ENCODE measurements around the gene CES4A. TPM values are rescaled to one million over a fixed set of nuclear protein-coding genes. Genes with fewer than 3 reads are reported as not detected.

Gene CES4A
- total RNA-seq, 1 donor from 2014 or later: 0.22 TPM

DNA sequence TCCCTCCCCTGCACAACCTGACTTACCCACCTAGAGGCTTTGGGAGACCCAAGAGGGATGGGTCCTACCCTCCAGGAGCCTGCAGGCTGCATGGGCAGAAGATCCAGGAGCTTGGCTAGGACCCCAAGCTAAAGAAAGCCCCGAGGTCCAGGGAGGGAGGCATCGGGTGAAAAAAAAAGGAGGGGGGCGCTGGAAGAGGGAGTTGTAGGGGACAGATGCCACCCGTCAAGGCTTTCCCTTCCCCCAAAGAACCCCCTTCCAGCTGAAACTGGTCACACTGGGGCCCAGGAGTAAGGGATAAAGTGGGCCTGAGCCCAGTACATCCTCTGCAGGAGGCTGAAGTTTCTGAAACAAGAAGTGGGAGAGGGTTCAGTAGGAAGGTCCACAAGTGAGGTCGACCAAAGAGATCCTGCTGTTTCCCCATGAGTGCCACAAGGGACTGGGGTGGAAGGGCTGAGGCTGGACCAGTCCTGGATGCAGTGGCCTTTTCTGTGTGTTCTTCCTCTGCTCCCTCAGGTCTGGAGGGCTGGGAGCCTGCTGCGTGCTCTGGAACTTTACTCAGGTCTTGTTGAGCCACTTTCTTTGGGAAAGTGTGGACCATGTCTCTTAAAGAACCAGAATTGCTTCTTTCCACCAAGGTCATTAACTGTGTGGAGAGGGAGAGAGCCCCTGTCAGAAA, 26.4 kb downstream of the CES4A start:
- Histone ChIP-seq H4K20me1 (ENCODE audit: low read depth) (no peaks in the 10 kb centered on the region), H3K27me3 (peaks cover 58% of the 10 kb centered on the region), H3K4me2 (peak overlapping the region; percentile 85), H3K9ac (no peak overlapping the region), H3K36me3 (no peaks in the 10 kb centered on the region), H3K27ac (no peak overlapping the region), H3K79me2 (ENCODE audit: low read depth) (no peaks in the 10 kb centered on the region), H3K9me3 (ENCODE audit: low read depth) (no peaks in the 10 kb centered on the region), H3F3A (ENCODE audit: low read depth) (peaks cover 12% of the 10 kb centered on the region), H3K4me3 (peak overlapping the region; percentile 46), H2AFZ (replicated peaks) (no peak overlapping the region), H3K4me1 (peaks cover 5% of the 10 kb centered on the region)
- Mint-ChIP-seq H3K9me3 (no peaks in the 10 kb centered on the region), H3K27me3 (ENCODE audit: insufficient read depth, low read depth) (peaks cover 34% of the 10 kb centered on the region), H3K4me1 (peaks cover 4% of the 10 kb centered on the region), H3K27ac (no peak overlapping the region), H3K4me3 (peak overlapping the region; percentile 82), H3K36me3 (no peaks in the 10 kb centered on the region)
- DNase-seq (ENCODE audit: low spot score): no peak
- TF ChIP-seq EZH2 (IDR thresholded peaks at IDR 0.05) (no peak), EZH2phosphoT487 (IDR thresholded peaks at IDR 0.05) (no peak)
- TF ChIP-seq, protein P1, sequence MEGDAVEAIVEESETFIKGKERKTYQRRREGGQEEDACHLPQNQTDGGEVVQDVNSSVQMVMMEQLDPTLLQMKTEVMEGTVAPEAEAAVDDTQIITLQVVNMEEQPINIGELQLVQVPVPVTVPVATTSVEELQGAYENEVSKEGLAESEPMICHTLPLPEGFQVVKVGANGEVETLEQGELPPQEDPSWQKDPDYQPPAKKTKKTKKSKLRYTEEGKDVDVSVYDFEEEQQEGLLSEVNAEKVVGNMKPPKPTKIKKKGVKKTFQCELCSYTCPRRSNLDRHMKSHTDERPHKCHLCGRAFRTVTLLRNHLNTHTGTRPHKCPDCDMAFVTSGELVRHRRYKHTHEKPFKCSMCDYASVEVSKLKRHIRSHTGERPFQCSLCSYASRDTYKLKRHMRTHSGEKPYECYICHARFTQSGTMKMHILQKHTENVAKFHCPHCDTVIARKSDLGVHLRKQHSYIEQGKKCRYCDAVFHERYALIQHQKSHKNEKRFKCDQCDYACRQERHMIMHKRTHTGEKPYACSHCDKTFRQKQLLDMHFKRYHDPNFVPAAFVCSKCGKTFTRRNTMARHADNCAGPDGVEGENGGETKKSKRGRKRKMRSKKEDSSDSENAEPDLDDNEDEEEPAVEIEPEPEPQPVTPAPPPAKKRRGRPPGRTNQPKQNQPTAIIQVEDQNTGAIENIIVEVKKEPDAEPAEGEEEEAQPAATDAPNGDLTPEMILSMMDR (IDR thresholded peaks at IDR 0.05): no peak

DNA sequence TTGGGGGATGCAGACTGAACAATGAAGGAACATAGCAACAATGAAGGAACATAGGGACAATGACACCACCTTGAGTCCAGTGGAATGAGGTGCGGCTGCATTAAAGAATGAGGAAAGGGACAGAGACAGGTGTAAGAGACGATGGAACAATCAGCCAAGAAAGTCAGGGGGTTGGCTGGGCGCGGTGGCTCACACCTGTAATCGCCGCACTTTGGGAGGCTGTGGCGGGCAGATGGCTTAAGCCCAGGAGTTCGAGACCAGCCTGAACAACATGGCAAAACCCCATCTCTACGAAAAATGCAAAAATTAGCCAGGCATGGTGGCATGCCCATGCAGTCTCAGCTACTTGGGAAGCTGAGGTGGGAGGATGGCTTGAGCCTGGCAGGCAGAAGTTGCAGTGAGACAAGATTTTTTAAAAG, 26.9 kb downstream of the CES4A start:
- Mint-ChIP-seq H3K27me3 (ENCODE audit: insufficient read depth, low read depth) (peaks cover 32% of the 10 kb centered on the region), H3K36me3 (no peaks in the 10 kb centered on the region), H3K27ac (no peak overlapping the region), H3K4me1 (peaks cover 4% of the 10 kb centered on the region), H3K9me3 (no peaks in the 10 kb centered on the region), H3K4me3 (peak overlapping the region; percentile 24)
- Histone ChIP-seq H3K27ac (no peak overlapping the region), H4K20me1 (ENCODE audit: low read depth) (no peaks in the 10 kb centered on the region), H3K79me2 (ENCODE audit: low read depth) (no peaks in the 10 kb centered on the region), H3K9ac (no peak overlapping the region), H3K9me3 (ENCODE audit: low read depth) (no peaks in the 10 kb centered on the region), H2AFZ (replicated peaks) (no peak overlapping the region), H3K27me3 (peaks cover 58% of the 10 kb centered on the region), H3K4me3 (no peak overlapping the region), H3K4me2 (no peak overlapping the region), H3K36me3 (no peaks in the 10 kb centered on the region), H3F3A (ENCODE audit: low read depth) (peaks cover 12% of the 10 kb centered on the region), H3K4me1 (peaks cover 5% of the 10 kb centered on the region)
- TF ChIP-seq, protein P1 (IDR thresholded peaks at IDR 0.05): peak; percentile 3
- TF ChIP-seq EZH2phosphoT487 (IDR thresholded peaks at IDR 0.05): no peak
- no peak for DNase-seq (ENCODE audit: low spot score)

DNA sequence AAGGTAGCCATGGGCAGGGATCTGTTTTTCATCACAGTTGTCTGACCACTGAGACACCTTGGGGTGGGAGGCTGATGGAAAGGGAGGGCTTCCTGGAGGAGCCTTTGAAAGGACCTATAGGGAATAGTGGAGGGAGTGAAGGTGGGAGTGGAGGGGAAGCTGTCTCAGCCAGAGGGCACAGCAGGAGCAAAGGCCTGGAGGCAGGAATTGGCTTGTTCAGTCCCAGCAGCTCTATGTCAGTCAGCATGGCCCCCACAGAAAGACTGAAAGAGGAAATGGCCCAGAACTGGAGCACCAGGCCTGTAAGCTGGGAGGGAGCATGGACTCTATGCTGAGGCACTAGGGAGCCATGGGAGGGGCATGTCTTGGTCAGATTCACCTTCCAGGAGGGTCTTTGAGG, 27.8 kb downstream of the CES4A start:
- H3K27ac Mint-ChIP-seq: peak overlapping the region; percentile 61
- Histone ChIP-seq H3K4me2 (no peak overlapping the region), H3K27me3 (peaks cover 58% of the 10 kb centered on the region), H3K27ac (no peak overlapping the region), H3F3A (ENCODE audit: low read depth) (peaks cover 12% of the 10 kb centered on the region), H4K20me1 (ENCODE audit: low read depth) (no peaks in the 10 kb centered on the region), H3K9me3 (ENCODE audit: low read depth) (no peaks in the 10 kb centered on the region), H3K4me1 (peaks cover 5% of the 10 kb centered on the region), H3K36me3 (no peaks in the 10 kb centered on the region), H3K9ac (no peak overlapping the region), H3K79me2 (ENCODE audit: low read depth) (no peaks in the 10 kb centered on the region), H3K4me3 (no peak overlapping the region), H2AFZ (replicated peaks) (no peak overlapping the region)
- H3K9me3 Mint-ChIP-seq: no peaks in the 10 kb centered on the region
- TF ChIP-seq EZH2 (IDR thresholded peaks at IDR 0.05) (no peak), EZH2phosphoT487 (IDR thresholded peaks at IDR 0.05) (no peak)
- TF ChIP-seq, protein P1 (IDR thresholded peaks at IDR 0.05): no peak
- no peaks in the 10 kb centered on the region for H3K36me3 Mint-ChIP-seq
- peak overlapping the region; percentile 52 for H3K4me3 Mint-ChIP-seq
- H3K27me3 Mint-ChIP-seq (ENCODE audit: insufficient read depth, low read depth): peaks cover 28% of the 10 kb centered on the region
- DNase-seq (ENCODE audit: low spot score): no peak
- H3K4me1 Mint-ChIP-seq: peaks cover 4% of the 10 kb centered on the region
